ENCODE data around the gene GAMT.

GAMT gene

GRCh38 chr19:1351381-1351851, 49.9 kb downstream of the GAMT start:
- H3K4me2 ChIP-seq, result no peak overlapping the region
- H3K9ac ChIP-seq, result no peak overlapping the region
- H3K4me1 ChIP-seq, result peaks cover 32% of the 10 kb centered on the region
- no peaks in the 10 kb centered on the region; the same call in 1 of the 2 replicates for H3K36me3 ChIP-seq
- H3K27me3 ChIP-seq, result no peaks in the 10 kb centered on the region
- H3K4me3 ChIP-seq, result no peak overlapping the region
- H3K9me3 ChIP-seq, result no peaks in the 10 kb centered on the region
- no peak for TF ChIP-seq Cebpa-rat (IDR thresholded peaks at IDR 0.05)
- 0 out of 2 replicates have a peak, but pooled peaks cover 10% of the 10 kb centered on the region for H4K20me1 ChIP-seq
- H3K27ac ChIP-seq, result no peak overlapping the region

GRCh38 chr19:1350867-1351266, 50.5 kb downstream of the GAMT start:
- H3K27me3 ChIP-seq, result no peaks in the 10 kb centered on the region
- H4K20me1 ChIP-seq, result 0 out of 2 replicates have a peak, but pooled peaks cover 4% of the 10 kb centered on the region
- no peak overlapping the region for H3K4me3 ChIP-seq
- no peak overlapping the region for H3K27ac ChIP-seq
- peaks cover 32% of the 10 kb centered on the region for H3K4me1 ChIP-seq
- no peak overlapping the region for H3K4me2 ChIP-seq
- H3K9ac ChIP-seq, result no peak overlapping the region
- no peaks in the 10 kb centered on the region for H3K9me3 ChIP-seq
- no peaks in the 10 kb centered on the region for H3K36me3 ChIP-seq
- no peak for TF ChIP-seq Cebpa-rat (IDR thresholded peaks at IDR 0.05)

- H3K4me2 ChIP-seq, result no peak overlapping the region
- no peaks in the 10 kb centered on the region for H3K27me3 ChIP-seq
Observed at GRCh38 chr19:1349211-1349610, 52.1 kb downstream of the GAMT start.

More at GRCh38 chr19:1349211-1349610, 52.1 kb downstream of the GAMT start:
- H3K4me3 ChIP-seq, result no peak overlapping the region
- no peak overlapping the region for H3K9ac ChIP-seq
- H3K9me3 ChIP-seq, result no peaks in the 10 kb centered on the region
- peaks cover 42% of the 10 kb centered on the region for H3K4me1 ChIP-seq
- H3K36me3 ChIP-seq, result no peaks in the 10 kb centered on the region
- TF ChIP-seq Cebpa-rat (IDR thresholded peaks at IDR 0.05), result no peak
- no peak overlapping the region for H3K27ac ChIP-seq
- H4K20me1 ChIP-seq, result no peaks in the 10 kb centered on the region
